Measurements from ENCODE around the gene APOC4. TPM values are rescaled to one million over a fixed set of nuclear protein-coding genes. Genes with fewer than 3 reads are reported as not detected.
"Not testable (repeated sequence)": the region's sequence is repeated elsewhere in the genome, so short reads cannot be mapped to it uniquely, and the experiment has no call there.

Gene APOC4
- total RNA-seq, 1 donor from 2014 or later = 297 TPM

- ATAC-seq = no peak
- DNase-seq (ENCODE audit: low spot score) = no peak
Observed at GRCh38 chr19:44957526-44957925, 15.5 kb downstream of the APOC4 start.

- ATAC-seq = no peak
Observed at GRCh38 chr19:44958090-44958489, 16.1 kb downstream of the APOC4 start.

GRCh38 chr19:44959691-44960090, 17.7 kb downstream of the APOC4 start:
- DNase-seq (ENCODE audit: low spot score) (no peak), ATAC-seq (no peak)

More at GRCh38 chr19:44958090-44958489, 16.1 kb downstream of the APOC4 start:
- no peak for DNase-seq (ENCODE audit: low spot score)

GRCh38 chr19:44960906-44961728, 19.1 kb downstream of the APOC4 start:
- DNase-seq (ENCODE audit: low spot score) (no peak), ATAC-seq (no peak)

- no peak for DNase-seq (ENCODE audit: low spot score)
Observed at GRCh38 chr19:44961821-44962220, 19.8 kb downstream of the APOC4 start.

GRCh38 chr19:44968118-44968517, 26.1 kb downstream of the APOC4 start:
- DNase-seq (ENCODE audit: low spot score) = no peak
- no peak for ATAC-seq

More at GRCh38 chr19:44961821-44962220, 19.8 kb downstream of the APOC4 start:
- ATAC-seq = no peak

GRCh38 chr19:44968670-44969069, 26.6 kb downstream of the APOC4 start:
- DNase-seq (ENCODE audit: low spot score) = no peak
- ATAC-seq = no peak

- no peak for DNase-seq (ENCODE audit: low spot score)
- no peak for ATAC-seq
Observed at GRCh38 chr19:44969437-44969836, 27.4 kb downstream of the APOC4 start.

GRCh38 chr19:44971451-44971850, 29.4 kb downstream of the APOC4 start:
- DNase-seq (ENCODE audit: low spot score); ATAC-seq: not testable (repeated sequence)

GRCh38 chr19:44972802-44973201, 30.8 kb downstream of the APOC4 start:
- DNase-seq (ENCODE audit: low spot score) (no peak), ATAC-seq (no peak)

- DNase-seq (ENCODE audit: low spot score) (no peak), ATAC-seq (peak; percentile 68)
Observed at GRCh38 chr19:44973982-44974735, 32.1 kb downstream of the APOC4 start.

- DNase-seq (ENCODE audit: low spot score) (no peak), ATAC-seq (peak; percentile 6)
Observed at GRCh38 chr19:44974857-44975256, 32.8 kb downstream of the APOC4 start.

GRCh38 chr19:44975444-44975843, 33.4 kb downstream of the APOC4 start:
- ATAC-seq (no peak), DNase-seq (ENCODE audit: low spot score) (no peak)

GRCh38 chr19:44984005-44984404, 42.0 kb downstream of the APOC4 start:
- ATAC-seq (no peak), DNase-seq (ENCODE audit: low spot score) (no peak)

GRCh38 chr19:44985445-44985844, 43.4 kb downstream of the APOC4 start:
- ATAC-seq (no peak), DNase-seq (ENCODE audit: low spot score) (no peak)

- DNase-seq (ENCODE audit: low spot score) = no peak
- no peak for ATAC-seq
Observed at GRCh38 chr19:44986389-44986788, 44.4 kb downstream of the APOC4 start.

GRCh38 chr19:44987148-44987675, 45.2 kb downstream of the APOC4 start:
- ATAC-seq = no peak
- no peak for DNase-seq (ENCODE audit: low spot score)

GRCh38 chr19:44988273-44988672, 46.2 kb downstream of the APOC4 start:
- no peak for ATAC-seq
- DNase-seq (ENCODE audit: low spot score) = no peak

- DNase-seq (ENCODE audit: low spot score) (peak; percentile 61), ATAC-seq (peak; percentile 57)
Observed at GRCh38 chr19:44988896-44989556, 47.0 kb downstream of the APOC4 start.

GRCh38 chr19:44990459-44990858, 48.4 kb downstream of the APOC4 start:
- DNase-seq (ENCODE audit: low spot score) (no peak), ATAC-seq (no peak)

- DNase-seq (ENCODE audit: low spot score) = no peak
Observed at GRCh38 chr19:44990966-44991365, 48.9 kb downstream of the APOC4 start.

More at GRCh38 chr19:44990966-44991365, 48.9 kb downstream of the APOC4 start:
- ATAC-seq = no peak
